Measurements from ENCODE around the gene GBX1.

Gene GBX1

DNA sequence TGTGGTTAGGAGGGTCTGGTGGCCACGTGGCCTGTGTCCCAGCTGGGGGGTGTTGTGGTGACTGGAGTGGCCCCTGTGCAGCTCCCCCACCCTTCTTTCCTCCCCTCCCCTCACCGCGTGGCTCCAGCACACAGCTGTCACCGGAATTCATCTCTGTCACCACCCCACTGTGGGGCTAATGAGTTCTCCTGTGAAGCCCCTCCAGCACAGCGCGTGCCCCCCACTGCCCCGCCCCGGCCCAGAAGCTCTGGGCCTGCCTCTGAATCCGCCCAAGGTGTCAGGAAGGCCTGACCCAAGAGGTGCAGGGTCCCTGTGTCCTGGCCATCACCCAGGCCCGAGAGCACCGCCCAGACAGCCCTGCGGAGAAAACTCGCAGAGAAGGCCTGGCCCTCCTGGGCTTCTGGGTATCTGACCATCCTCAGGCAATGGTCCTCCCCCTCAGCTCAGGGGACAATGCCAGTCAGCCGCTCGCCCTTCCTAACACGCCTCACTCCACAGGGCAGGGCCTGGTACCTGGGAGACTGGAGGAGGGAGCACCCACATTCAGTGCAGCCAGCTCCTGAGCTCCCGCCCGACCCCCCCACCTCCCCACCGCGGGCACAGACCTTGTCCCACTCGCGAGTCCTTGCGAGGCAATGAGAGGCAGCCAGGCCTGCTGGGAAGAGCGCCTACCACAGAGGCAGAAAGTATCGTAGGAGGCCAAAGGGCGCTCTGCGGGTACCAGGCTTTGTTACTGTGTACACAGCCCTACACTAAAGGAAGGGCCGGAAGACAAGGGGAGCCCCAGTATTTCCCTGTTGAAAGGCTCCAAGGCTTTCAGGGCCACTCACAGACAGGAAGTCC, 38.2 kb downstream of the GBX1 start:
- TF ChIP-seq, protein P1, sequence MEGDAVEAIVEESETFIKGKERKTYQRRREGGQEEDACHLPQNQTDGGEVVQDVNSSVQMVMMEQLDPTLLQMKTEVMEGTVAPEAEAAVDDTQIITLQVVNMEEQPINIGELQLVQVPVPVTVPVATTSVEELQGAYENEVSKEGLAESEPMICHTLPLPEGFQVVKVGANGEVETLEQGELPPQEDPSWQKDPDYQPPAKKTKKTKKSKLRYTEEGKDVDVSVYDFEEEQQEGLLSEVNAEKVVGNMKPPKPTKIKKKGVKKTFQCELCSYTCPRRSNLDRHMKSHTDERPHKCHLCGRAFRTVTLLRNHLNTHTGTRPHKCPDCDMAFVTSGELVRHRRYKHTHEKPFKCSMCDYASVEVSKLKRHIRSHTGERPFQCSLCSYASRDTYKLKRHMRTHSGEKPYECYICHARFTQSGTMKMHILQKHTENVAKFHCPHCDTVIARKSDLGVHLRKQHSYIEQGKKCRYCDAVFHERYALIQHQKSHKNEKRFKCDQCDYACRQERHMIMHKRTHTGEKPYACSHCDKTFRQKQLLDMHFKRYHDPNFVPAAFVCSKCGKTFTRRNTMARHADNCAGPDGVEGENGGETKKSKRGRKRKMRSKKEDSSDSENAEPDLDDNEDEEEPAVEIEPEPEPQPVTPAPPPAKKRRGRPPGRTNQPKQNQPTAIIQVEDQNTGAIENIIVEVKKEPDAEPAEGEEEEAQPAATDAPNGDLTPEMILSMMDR (IDR thresholded peaks at IDR 0.05; ENCODE audit: low read depth, low read length, missing control alignments): no peak
- DNase-seq (ENCODE audit: extremely low read depth, low read depth): no peak
- H3K4me3 ChIP-seq (replicated peaks; ENCODE audit: low read depth, low read length): no peak overlapping the region

DNA sequence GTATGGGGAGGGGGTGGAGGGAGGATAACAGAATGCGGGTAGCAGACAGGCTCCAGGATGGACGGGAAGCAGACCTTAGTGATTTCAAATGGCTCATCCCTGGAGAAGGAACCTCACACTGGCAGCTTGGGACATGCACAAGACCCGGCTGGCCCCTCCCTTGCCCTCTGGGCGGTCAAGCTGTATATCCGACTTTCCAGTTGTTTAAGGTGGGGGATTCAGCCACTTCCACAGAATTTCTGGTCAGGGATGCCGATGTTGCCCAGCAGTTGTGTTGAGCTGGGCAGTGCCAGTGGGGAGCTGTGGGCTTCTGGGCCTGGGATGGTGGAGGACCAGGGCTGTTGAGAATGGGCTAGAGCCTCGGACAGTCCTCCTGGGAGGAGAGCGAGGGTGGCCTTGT, 38.8 kb downstream of the GBX1 start:
- no peak for DNase-seq (ENCODE audit: extremely low read depth, low read depth)
- TF ChIP-seq, protein P1 (IDR thresholded peaks at IDR 0.05; ENCODE audit: low read depth, low read length, missing control alignments): no peak
- H3K4me3 ChIP-seq (replicated peaks; ENCODE audit: low read depth, low read length): no peak overlapping the region

GRCh38 chr7:151128144-151128543, 39.4 kb downstream of the GBX1 start:
- no peak overlapping the region for H3K4me3 ChIP-seq (replicated peaks; ENCODE audit: low read depth, low read length)
- TF ChIP-seq, protein P1 (IDR thresholded peaks at IDR 0.05; ENCODE audit: low read depth, low read length, missing control alignments): no peak
- DNase-seq (ENCODE audit: extremely low read depth, low read depth): no peak

- TF ChIP-seq, protein P1 (IDR thresholded peaks at IDR 0.05; ENCODE audit: low read depth, low read length, missing control alignments): no peak
- H3K4me3 ChIP-seq (replicated peaks; ENCODE audit: low read depth, low read length): no peak overlapping the region
- no peak for DNase-seq (ENCODE audit: extremely low read depth, low read depth)
These were observed 40.9 kb downstream of the GBX1 start for GRCh38 chr7:151126491-151127137.

DNA sequence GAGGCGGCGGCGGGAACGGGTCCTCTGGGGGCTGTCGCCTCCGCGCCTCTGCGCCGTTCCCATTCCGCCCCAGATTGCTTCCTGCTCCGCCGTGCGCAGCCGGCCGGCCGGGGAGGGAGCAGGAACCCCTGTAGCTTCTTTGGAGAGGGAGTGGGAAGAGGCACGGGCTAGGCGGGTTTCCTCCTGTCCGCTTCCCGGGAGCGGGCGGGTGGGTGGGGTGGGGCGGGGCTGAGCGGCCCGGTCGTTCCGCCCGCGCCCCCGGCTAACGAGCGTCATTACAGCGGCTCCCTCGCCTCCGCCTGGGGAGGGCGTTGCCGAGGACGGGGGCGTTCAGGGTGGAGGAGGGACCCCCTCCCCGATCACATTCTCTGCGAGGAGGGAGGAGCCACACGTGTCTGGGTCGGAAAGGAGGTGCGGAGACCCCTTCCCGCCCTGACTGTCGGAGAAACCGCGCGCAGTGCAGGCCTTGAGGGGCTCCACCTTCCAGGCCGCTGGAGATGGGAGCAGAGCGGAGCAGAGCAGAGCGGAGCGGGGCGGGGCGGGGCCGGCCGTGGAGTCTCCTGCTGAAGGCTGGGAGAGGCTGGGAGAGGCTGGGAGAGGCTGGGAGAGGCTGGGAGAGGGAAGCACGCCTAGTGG, 41.5 kb downstream of the GBX1 start:
- TF ChIP-seq, protein P1 (IDR thresholded peaks at IDR 0.05; ENCODE audit: low read depth, low read length, missing control alignments): no peak
- no peak for DNase-seq (ENCODE audit: extremely low read depth, low read depth)
- H3K4me3 ChIP-seq (replicated peaks; ENCODE audit: low read depth, low read length): no peak overlapping the region

DNA sequence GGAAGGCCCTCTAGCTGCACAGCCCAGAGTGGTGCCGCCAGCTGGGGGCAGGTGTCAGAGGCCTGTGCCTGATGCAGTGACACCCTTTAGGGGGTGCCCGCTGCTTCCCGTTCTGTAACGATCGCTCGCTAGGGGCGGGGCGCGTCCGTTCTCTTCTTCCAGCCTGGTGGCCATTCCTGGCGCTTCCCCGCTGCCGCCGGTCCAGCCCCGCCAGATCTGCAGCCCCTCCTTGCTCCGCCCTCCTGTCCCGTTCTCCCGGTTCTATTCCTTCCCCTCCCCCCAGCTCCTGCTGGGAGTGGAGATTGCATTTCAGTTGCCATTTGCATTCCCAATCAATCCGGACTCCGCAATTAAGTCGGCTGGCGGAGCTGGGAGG, 42.0 kb downstream of the GBX1 start:
- no peak overlapping the region for H3K4me3 ChIP-seq (replicated peaks; ENCODE audit: low read depth, low read length)
- no peak for DNase-seq (ENCODE audit: extremely low read depth, low read depth)
- TF ChIP-seq, protein P1 (IDR thresholded peaks at IDR 0.05; ENCODE audit: low read depth, low read length, missing control alignments): no peak
